ENCODE data around the gene FBXL17.
A peak's percentile ranks its signal among the peaks of the same experiment; 100 is the strongest.

FBXL17 gene

DNA sequence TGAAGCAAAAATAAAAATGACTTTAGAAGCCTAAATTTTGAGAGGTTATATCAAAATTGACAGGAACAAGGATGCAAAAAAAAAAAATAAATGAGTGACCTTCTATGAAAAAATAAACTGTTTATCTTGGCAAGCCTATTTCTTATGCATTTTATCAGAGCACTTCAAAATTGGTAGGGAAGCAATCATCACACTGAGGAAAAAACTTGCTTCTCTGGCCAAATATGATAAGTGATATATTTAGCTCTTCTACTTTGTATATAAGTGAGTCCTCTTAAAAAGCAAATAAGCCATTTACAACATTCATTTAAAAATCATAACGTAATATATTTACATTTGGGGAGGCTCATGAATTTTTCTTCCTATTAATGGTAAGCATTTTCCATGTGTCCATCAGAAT, 287.1 kb downstream of the FBXL17 start:
- TF ChIP-seq, protein P1, sequence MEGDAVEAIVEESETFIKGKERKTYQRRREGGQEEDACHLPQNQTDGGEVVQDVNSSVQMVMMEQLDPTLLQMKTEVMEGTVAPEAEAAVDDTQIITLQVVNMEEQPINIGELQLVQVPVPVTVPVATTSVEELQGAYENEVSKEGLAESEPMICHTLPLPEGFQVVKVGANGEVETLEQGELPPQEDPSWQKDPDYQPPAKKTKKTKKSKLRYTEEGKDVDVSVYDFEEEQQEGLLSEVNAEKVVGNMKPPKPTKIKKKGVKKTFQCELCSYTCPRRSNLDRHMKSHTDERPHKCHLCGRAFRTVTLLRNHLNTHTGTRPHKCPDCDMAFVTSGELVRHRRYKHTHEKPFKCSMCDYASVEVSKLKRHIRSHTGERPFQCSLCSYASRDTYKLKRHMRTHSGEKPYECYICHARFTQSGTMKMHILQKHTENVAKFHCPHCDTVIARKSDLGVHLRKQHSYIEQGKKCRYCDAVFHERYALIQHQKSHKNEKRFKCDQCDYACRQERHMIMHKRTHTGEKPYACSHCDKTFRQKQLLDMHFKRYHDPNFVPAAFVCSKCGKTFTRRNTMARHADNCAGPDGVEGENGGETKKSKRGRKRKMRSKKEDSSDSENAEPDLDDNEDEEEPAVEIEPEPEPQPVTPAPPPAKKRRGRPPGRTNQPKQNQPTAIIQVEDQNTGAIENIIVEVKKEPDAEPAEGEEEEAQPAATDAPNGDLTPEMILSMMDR (IDR thresholded peaks at IDR 0.05): no peak
- no peak for TF ChIP-seq ZFX (IDR thresholded peaks at IDR 0.05; ENCODE audit: borderline replicate concordance)
- H3K27ac ChIP-seq: no peak overlapping the region

DNA sequence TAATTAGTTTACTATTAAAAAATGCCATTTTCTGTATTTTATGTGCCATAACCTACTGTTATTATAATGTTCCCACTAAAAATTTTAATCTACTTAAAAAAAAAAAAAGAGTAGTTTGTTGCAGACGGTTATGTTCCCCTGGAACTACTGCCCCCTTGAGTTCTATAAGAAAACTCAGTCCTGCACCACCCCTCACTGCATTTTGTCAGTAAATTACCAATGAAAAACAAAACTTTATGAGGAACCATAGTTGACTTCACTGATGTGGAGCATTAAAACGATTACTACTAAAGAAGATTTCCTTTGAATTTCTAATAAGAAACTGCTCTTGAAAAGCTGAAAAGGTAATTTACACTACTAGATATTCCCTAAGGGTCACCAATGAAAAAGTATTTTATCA, 288.7 kb downstream of the FBXL17 start:
- H3K27ac ChIP-seq: no peak overlapping the region
- TF ChIP-seq, protein P1 (IDR thresholded peaks at IDR 0.05): peak; percentile 52
- no peak for TF ChIP-seq ZFX (IDR thresholded peaks at IDR 0.05; ENCODE audit: borderline replicate concordance)

DNA sequence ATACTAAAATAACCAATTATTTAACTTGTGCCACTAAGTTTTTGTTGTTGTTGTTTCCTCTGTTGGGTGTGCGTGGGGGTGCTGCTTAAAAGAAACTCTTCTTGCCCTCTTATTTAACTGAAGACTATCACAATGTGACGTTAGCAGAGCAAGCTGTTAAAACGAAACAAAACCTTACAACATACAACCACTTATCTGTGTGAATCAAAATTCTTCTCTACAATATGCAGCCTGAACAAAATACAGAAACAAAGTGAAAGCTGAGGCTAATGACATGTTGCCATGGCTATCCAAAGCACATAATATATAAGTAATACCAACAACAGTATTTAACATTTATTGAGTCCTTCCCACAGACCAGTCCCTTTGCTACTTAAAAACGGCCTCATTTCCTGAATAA, 291.0 kb downstream of the FBXL17 start:
- H3K27ac ChIP-seq: no peak overlapping the region
- TF ChIP-seq, protein P1 (IDR thresholded peaks at IDR 0.05): no peak
- no peak for TF ChIP-seq ZFX (IDR thresholded peaks at IDR 0.05; ENCODE audit: borderline replicate concordance)

DNA sequence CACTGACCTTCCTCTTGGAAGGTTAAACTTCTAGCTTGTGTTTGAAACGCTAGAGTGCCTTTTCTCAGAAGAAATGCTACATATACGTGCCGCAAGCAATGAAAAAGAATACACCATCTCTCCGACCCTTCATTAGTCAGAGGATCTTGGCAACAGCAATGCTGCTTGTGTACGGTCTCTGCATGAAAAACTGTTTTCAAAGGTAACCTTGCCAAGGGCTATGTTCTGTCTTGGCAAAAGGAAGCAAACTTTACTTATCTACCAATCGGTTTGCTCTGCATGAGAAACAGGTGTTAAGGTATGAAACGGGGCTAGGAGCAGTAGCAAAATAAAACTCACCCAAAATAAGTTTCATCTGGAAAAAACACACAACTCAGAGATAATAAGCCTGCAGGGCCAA, 297.8 kb downstream of the FBXL17 start:
- H3K27ac ChIP-seq: peak overlapping the region; percentile 43
- no peak for TF ChIP-seq ZFX (IDR thresholded peaks at IDR 0.05; ENCODE audit: borderline replicate concordance)
- TF ChIP-seq, protein P1 (IDR thresholded peaks at IDR 0.05): no peak

DNA sequence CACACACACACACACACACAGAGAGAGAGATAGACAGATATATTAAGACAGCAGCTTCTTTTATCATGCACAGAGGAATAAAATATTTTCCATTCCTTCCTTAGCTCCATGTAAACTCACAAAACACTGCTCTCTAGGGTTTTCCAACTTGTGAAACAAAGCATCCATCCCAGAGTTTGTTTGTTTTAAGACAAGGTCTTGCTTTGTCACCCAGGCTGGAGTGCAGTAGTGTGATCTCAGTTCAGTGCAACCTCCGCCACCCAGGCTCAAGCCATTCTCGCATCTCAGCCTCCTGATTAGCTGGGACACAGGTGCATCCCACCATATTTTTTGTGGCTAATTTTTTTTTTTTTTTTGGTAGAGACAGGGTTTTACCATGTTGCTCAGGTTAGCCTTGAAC, 298.7 kb downstream of the FBXL17 start:
- no peak overlapping the region for H3K27ac ChIP-seq
- TF ChIP-seq, protein P1 (IDR thresholded peaks at IDR 0.05): no peak
- TF ChIP-seq ZFX (IDR thresholded peaks at IDR 0.05; ENCODE audit: borderline replicate concordance): no peak

DNA sequence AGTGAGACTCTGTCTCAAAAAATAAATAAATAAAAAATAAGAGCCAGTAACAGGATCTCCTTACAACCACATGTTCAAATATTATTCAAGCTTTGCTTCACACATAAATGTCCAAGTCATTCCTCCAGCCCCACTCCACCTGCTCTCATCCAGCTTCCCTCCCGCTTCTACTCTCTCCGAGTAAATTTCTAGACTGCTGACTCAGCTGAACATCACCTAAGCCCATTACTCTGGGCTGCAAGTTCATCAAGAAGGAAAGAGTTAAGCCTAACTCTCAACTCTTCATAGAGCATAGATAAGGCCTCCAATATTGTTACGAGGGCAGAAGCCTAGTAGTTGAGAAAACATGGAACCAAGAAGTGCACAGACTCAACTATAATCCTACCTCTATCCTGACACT, 300.2 kb downstream of the FBXL17 start:
- TF ChIP-seq, protein P1 (IDR thresholded peaks at IDR 0.05): no peak
- no peak for TF ChIP-seq ZFX (IDR thresholded peaks at IDR 0.05; ENCODE audit: borderline replicate concordance)
- H3K27ac ChIP-seq: no peak overlapping the region

DNA sequence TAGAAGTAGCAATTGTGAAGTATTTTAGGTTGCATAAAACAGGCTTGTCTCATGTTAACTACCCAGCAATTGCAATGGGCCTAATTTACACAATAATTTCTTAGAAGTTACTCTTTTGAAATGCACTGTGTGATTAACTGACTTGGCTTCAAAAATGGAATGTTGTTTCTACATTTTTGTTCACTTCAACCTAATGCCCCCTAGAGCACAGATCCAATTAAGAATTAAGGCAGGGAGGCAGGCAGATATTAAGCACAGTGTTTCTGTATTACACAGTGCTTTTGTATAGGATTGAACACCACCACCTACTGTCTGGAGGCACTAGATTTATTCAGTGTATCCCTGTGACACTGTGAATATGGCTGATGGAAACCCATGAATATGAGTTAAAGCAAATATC, 302.1 kb downstream of the FBXL17 start:
- TF ChIP-seq ZFX (IDR thresholded peaks at IDR 0.05; ENCODE audit: borderline replicate concordance): no peak
- TF ChIP-seq, protein P1 (IDR thresholded peaks at IDR 0.05): no peak
- H3K27ac ChIP-seq: no peak overlapping the region

All from 22Rv1 (cell line).